Kidney (tissue), 14 donors: ENCODE data around the gene ATP8A2. TPM values are rescaled to one million over a fixed set of nuclear protein-coding genes. Genes with fewer than 3 reads are reported as not detected.

Source experiments
- DNase-seq, 5 donors: peaks; one replicate each; pipeline ENCODE4 v3.0.0-alpha.2; 2013 to 2020
- FAIRE-seq: peaks from 2 replicates; lab custom pipeline; 2012; peaks lifted over from hg19 to GRCh38; lab: Jason Lieb, UNC
- H3K27ac ChIP-seq, 2 donors: one replicate each; pipeline ENCODE4 v1.7.0; 2013; ENCODE audit warnings: low read depth in 2 of 2, low read length in 2 of 2, inconsistent platforms in 1 of 2
- H3K27me3 ChIP-seq: one replicate; pipeline ENCODE4 v1.7.1; 2013; ENCODE audit warnings: low read length, inconsistent platforms; ENCODE audit not compliant: control insufficient read depth, insufficient read depth
- H3K36me3 ChIP-seq, 3 donors: one replicate each; pipeline versions ENCODE4 v1.7.0 to v1.7.1; 2013; ENCODE audit warnings: low read length in 3 of 3, control low read depth in 1 of 3, inconsistent platforms in 1 of 3; ENCODE audit not compliant: insufficient read depth in 3 of 3, control insufficient read depth in 2 of 3
- H3K4me1 ChIP-seq, 3 donors: one replicate each; pipeline versions ENCODE4 v1.7.0 to v1.7.1; 2013; ENCODE audit warnings: low read length in 3 of 3, inconsistent platforms in 1 of 3, low read depth in 1 of 3; ENCODE audit not compliant: control insufficient read depth in 2 of 3, insufficient read depth in 2 of 3
- H3K4me3 ChIP-seq, 3 donors: one replicate each; pipeline versions ENCODE4 v1.7.0 to v1.8.1; 2013; ENCODE audit warnings: low read length in 3 of 3, control low read depth in 1 of 3, inconsistent platforms in 1 of 3
- H3K9ac ChIP-seq, 3 donors: one replicate each; pipeline versions ENCODE4 v1.7.0 to v1.7.1; 2013; ENCODE audit warnings: low read length in 3 of 3, control low read depth in 1 of 3, inconsistent platforms in 1 of 3
- H3K9me3 ChIP-seq, 3 donors: one replicate each; pipeline versions ENCODE4 v1.7.0 to v1.7.1; 2013; ENCODE audit warnings: low read length in 3 of 3, control low read depth in 1 of 3, inconsistent platforms in 1 of 3; ENCODE audit not compliant: control insufficient read depth in 2 of 3, insufficient read depth in 1 of 3
- intact Hi-C: fragments of 100-400 bp; cut with DNase I; formaldehyde crosslinking; loops from one replicate; pipeline ENCODE4 v1.11.1; 2022
- polyA plus RNA-seq: library from polyadenylated mRNA; stranded (reverse); fragments of 350-450 nt; fragmentation: Illumina TruSeq; extraction: RNeasy Lipid Tissue Mini Kit (QIAGEN cat#74804); gene quantifications from one replicate; pipeline ENCODE4 v1.2.3, GENCODE V29; 2014; ENCODE audit warnings: low read depth, low replicate concordance; ENCODE audit not compliant: insufficient read depth
- total RNA-seq: library from RNA; stranded (reverse); fragmentation: NEBNext Ultra II Directional; extraction: Animal tissue kit (Norgen Biotek cat#: 25700); gene quantifications from one replicate; pipeline ENCODE4 v1.2.1, GENCODE V29; 2021
- TF ChIP-seq, protein P1 (sequence below): IDR thresholded peaks from 3 replicates; pipeline ENCODE4 v1.5.1; 2012; ENCODE audit warnings: mild to moderate bottlenecking, moderate library complexity, borderline replicate concordance; ENCODE audit not compliant: insufficient read depth; ENCODE audit errors: extremely low read depth
- donor health status: control.
- donor health status: control.
- donor health status: control.
- donor health status: control.
- donor health status: control.
- donor health status: DM: yes; HTN: yes; CAD: no.
- donor health status: Normal renal cell carcinoma (clear cell type).

ATP8A2 gene
- total and polyA plus RNA-seq, 2 donors from 2014 or later = 0.50 to 0.73 TPM

DNA sequence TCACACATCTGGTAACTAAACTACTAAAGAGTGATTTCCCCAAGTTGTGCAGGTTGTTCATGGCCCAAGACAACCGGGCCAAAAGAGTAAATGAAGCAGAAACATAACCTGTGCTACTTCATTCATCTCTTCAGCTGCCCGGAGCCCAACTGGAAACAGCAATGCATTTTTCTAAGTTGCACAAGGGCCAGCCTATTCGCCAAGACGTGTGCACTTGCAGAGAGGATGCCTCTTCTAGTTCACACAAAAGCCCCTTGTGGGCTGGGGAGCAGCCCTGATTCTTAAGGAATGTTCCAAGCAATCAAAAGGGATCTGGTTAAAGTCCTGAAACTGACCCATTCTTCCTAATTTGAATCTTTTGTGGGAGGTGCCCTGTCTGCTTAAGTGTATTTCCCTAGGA, 404.2 kb downstream of the ATP8A2 start:
- H3K27ac ChIP-seq = no peak overlapping the region
- H3K36me3 ChIP-seq = no peaks in the 10 kb centered on the region
- TF ChIP-seq, protein P1, sequence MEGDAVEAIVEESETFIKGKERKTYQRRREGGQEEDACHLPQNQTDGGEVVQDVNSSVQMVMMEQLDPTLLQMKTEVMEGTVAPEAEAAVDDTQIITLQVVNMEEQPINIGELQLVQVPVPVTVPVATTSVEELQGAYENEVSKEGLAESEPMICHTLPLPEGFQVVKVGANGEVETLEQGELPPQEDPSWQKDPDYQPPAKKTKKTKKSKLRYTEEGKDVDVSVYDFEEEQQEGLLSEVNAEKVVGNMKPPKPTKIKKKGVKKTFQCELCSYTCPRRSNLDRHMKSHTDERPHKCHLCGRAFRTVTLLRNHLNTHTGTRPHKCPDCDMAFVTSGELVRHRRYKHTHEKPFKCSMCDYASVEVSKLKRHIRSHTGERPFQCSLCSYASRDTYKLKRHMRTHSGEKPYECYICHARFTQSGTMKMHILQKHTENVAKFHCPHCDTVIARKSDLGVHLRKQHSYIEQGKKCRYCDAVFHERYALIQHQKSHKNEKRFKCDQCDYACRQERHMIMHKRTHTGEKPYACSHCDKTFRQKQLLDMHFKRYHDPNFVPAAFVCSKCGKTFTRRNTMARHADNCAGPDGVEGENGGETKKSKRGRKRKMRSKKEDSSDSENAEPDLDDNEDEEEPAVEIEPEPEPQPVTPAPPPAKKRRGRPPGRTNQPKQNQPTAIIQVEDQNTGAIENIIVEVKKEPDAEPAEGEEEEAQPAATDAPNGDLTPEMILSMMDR = no peak
- no peak for FAIRE-seq
- DNase-seq = no peak
- H3K4me1 ChIP-seq = no peaks in the 10 kb centered on the region
- intact Hi-C loops = no loop called here
- no peak overlapping the region for H3K4me3 ChIP-seq
- H3K9ac ChIP-seq = no peak overlapping the region
- no peaks in the 10 kb centered on the region for H3K9me3 ChIP-seq
- no peaks in the 10 kb centered on the region for H3K27me3 ChIP-seq

DNA sequence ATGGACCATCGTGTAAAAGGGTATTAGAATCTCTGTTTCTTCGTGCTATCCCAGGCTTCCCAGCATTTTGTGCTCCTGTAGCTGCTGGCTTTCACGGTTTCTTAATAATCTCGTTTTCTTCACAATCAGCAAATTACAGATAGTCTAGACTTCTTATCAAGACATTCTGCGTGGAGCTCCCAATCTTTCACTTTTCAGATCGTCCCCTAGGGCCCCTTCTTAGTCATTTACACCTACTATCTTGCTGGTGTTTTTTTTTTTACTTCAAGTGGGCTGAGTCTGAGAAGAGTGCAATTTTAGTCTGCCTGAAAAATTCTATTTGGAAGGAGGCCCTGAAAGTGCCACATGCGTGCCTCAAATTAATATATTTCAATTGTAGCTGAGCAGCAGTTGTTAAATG, 404.9 kb downstream of the ATP8A2 start:
- no peak overlapping the region for H3K27ac ChIP-seq
- TF ChIP-seq, protein P1 = no peak
- intact Hi-C loops = no loop called here
- H3K4me3 ChIP-seq = no peak overlapping the region
- H3K4me1 ChIP-seq = no peaks in the 10 kb centered on the region
- no peaks in the 10 kb centered on the region for H3K36me3 ChIP-seq
- no peaks in the 10 kb centered on the region for H3K27me3 ChIP-seq
- DNase-seq = no peak
- FAIRE-seq = no peak
- H3K9ac ChIP-seq = no peak overlapping the region
- no peaks in the 10 kb centered on the region for H3K9me3 ChIP-seq

DNA sequence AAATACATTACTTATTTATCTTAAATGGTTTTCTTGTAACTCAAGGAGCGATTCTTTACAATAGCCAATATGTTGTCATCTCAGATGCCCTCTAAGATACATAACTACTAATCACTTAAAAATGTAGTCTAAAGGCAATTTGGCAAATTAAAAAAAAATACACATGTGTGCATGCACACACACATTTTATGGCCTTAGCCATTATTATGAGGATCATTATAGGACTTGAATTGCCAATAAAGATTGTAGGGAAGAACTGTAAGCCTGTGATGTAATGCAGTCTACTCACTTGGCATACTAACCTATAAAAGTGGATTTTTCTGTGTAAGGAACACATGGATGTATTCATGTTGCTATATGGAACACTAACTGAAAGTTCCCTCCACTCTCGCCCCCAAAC, 405.7 kb downstream of the ATP8A2 start:
- DNase-seq (no peak), FAIRE-seq (no peak)
- TF ChIP-seq, protein P1 = no peak
- Histone ChIP-seq H3K4me3 (no peak overlapping the region), H3K9me3 (no peaks in the 10 kb centered on the region), H3K36me3 (no peaks in the 10 kb centered on the region), H3K27me3 (no peaks in the 10 kb centered on the region), H3K27ac (no peak overlapping the region), H3K4me1 (no peaks in the 10 kb centered on the region), H3K9ac (no peak overlapping the region)
- intact Hi-C loops = no loop called here

DNA sequence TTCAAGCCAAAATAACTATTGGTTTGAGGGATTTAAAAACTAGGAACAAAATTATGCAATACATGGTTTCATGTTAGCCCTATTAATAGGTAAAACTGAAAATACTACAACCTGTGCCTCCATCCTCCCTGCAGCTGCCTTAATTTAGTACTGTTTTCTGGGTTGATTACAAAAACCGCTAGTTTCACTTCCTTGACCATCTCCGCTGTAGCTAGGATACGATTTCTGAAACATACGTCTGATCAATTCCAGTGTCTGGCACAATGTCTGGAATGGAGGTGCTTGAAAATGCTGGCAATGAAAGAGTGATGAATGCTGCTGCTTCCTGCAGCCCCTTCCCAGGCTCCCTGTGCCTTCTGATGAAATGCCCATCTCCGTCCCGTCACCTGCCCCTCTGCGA, 406.6 kb downstream of the ATP8A2 start:
- no peak overlapping the region for H3K9ac ChIP-seq
- H3K27me3 ChIP-seq = no peaks in the 10 kb centered on the region
- H3K9me3 ChIP-seq = no peaks in the 10 kb centered on the region
- DNase-seq (no peak), FAIRE-seq (no peak)
- TF ChIP-seq, protein P1 = no peak
- H3K4me3 ChIP-seq = no peak overlapping the region
- H3K36me3 ChIP-seq = no peaks in the 10 kb centered on the region
- intact Hi-C loops = no loop called here
- no peak overlapping the region for H3K27ac ChIP-seq
- H3K4me1 ChIP-seq = no peaks in the 10 kb centered on the region
